Hepatocyte (in vitro differentiated cells): ENCODE measurements around the gene SLC44A1.

Experiments
- EZH2 ChIP-seq: fragments of 200-600 bp; sonication (generic); IDR thresholded peaks from 2 replicates; pipeline ENCODE4 v1.6.1; 2016; ENCODE audit warnings: antibody characterized with exemption, mild to moderate bottlenecking, borderline replicate concordance
- TF ChIP-seq, protein P1 (sequence below): fragments of 200-600 bp; sonication (generic); IDR thresholded peaks from 2 replicates; pipeline ENCODE4 v1.5.1; 2016; ENCODE audit warnings: antibody characterized with exemption, mild to moderate bottlenecking; ENCODE audit not compliant: poor library complexity

DNA sequence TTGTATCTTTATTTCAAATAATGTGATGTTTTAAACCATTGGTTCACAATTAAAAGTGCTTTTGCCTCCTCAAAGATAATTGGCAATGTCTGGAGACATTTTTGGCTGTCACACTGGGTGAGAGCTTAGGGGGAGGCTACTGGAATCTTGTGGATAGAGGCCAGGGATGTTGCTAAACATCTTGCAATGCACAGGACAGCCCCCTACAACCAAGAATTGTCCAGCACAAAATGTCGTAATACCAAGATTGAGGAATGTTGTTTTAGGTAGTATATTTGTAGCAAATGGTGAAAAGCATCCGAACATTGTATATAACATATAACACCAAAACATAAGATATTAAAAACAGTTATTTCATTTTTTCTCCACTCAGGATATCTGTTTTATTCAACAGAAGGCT lies 99.8 kb downstream of the SLC44A1 start:
- TF ChIP-seq, protein P1, sequence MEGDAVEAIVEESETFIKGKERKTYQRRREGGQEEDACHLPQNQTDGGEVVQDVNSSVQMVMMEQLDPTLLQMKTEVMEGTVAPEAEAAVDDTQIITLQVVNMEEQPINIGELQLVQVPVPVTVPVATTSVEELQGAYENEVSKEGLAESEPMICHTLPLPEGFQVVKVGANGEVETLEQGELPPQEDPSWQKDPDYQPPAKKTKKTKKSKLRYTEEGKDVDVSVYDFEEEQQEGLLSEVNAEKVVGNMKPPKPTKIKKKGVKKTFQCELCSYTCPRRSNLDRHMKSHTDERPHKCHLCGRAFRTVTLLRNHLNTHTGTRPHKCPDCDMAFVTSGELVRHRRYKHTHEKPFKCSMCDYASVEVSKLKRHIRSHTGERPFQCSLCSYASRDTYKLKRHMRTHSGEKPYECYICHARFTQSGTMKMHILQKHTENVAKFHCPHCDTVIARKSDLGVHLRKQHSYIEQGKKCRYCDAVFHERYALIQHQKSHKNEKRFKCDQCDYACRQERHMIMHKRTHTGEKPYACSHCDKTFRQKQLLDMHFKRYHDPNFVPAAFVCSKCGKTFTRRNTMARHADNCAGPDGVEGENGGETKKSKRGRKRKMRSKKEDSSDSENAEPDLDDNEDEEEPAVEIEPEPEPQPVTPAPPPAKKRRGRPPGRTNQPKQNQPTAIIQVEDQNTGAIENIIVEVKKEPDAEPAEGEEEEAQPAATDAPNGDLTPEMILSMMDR = no peak
- no peak for TF ChIP-seq EZH2
